Neural cell (in vitro differentiated cells): ENCODE measurements around the gene EXD3. TPM values are rescaled to one million over a fixed set of nuclear protein-coding genes. Genes with fewer than 3 reads are reported as not detected.
"Not testable (repeated sequence)": the region's sequence is repeated elsewhere in the genome, so short reads cannot be mapped to it uniquely, and the experiment has no call there.

Experiments used
- H2AFZ ChIP-seq: fragments of 200-600, 300-800 bp; sonication (generic), shearing (Covaris generic); 2 replicates; pipeline ENCODE4 v1.6.0; 2014; ENCODE audit warnings: low read depth, mild to moderate bottlenecking, antibody characterized with exemption, low read length, moderate library complexity
- H3F3A ChIP-seq: fragments of 200-600 bp; shearing (Covaris generic); 2 replicates; pipeline ENCODE4 v1.6.1; 2016; ENCODE audit warnings: mild to moderate bottlenecking, moderate library complexity, mixed read lengths, antibody characterized with exemption, low read length; ENCODE audit not compliant: insufficient read depth, poor library complexity, severe bottlenecking
- H3K27ac ChIP-seq: fragments of 200-600, 300-800 bp; sonication (generic), shearing (Covaris generic); 2 replicates; pipeline ENCODE4 v1.5.1; 2014; ENCODE audit warnings: mild to moderate bottlenecking, low read length, moderate library complexity
- H3K27me3 ChIP-seq: fragments of 300-800, 200-600 bp; sonication (generic), shearing (Covaris generic); 2 replicates; pipeline ENCODE4 v1.6.0; 2014; ENCODE audit warnings: mild to moderate bottlenecking, low read depth, low read length, moderate library complexity; ENCODE audit not compliant: insufficient read depth
- H3K36me3 ChIP-seq: fragments of 300-800, 200-600 bp; sonication (generic), shearing (Covaris generic); 2 replicates; pipeline ENCODE4 v1.5.1; 2014; ENCODE audit warnings: mild to moderate bottlenecking, antibody characterized with exemption, low read length, moderate library complexity; ENCODE audit not compliant: insufficient read depth
- H3K4me2 ChIP-seq: fragments of 300-800, 200-600 bp; sonication (generic), shearing (Covaris generic); 2 replicates; pipeline ENCODE4 v1.6.0; 2014; ENCODE audit warnings: mild to moderate bottlenecking, low read length
- H3K4me3 ChIP-seq: fragments of 300-800, 200-600 bp; sonication (generic), shearing (Covaris generic); 2 replicates; pipeline ENCODE4 v1.5.1; 2014; ENCODE audit warnings: mild to moderate bottlenecking, low read length, moderate library complexity
- H3K79me2 ChIP-seq: fragments of 200-600 bp; shearing (Covaris generic); replicated peaks from 2 replicates; pipeline ENCODE4 v1.6.0; 2014; ENCODE audit warnings: mild to moderate bottlenecking, low read length, moderate library complexity; ENCODE audit not compliant: insufficient read depth
- H3K9ac ChIP-seq: fragments of 300-800, 200-600 bp; sonication (generic), shearing (Covaris generic); 2 replicates; pipeline ENCODE4 v1.6.1; 2016; ENCODE audit warnings: mild to moderate bottlenecking, low read length, mixed read lengths
- H3K9me2 ChIP-seq: fragments of 200-600 bp; shearing (Covaris generic); 2 replicates; pipeline ENCODE4 v1.6.1; 2016; ENCODE audit warnings: mild to moderate bottlenecking, low read length, mixed read lengths; ENCODE audit not compliant: insufficient read depth
- H3K9me3 ChIP-seq: fragments of 200-600, 300-800 bp; sonication (generic), shearing (Covaris generic); 2 replicates; pipeline ENCODE4 v1.6.1; 2016; ENCODE audit warnings: mild to moderate bottlenecking, mixed run types, low read length, moderate library complexity, mixed read lengths
- H4K20me1 ChIP-seq: fragments of 200-600 bp; shearing (Covaris generic); 2 replicates; pipeline ENCODE4 v1.6.1; 2016; ENCODE audit warnings: mild to moderate bottlenecking, mixed run types; ENCODE audit not compliant: insufficient read depth
- CTCF ChIP-seq: fragments of 450-650 bp; IDR thresholded peaks from 2 replicates; pipeline ENCODE4 v1.5.1; 2014; ENCODE audit warnings: antibody characterized with exemption, mild to moderate bottlenecking, moderate library complexity; ENCODE audit not compliant: poor library complexity, severe bottlenecking
- EP300 ChIP-seq: fragments of 450-650 bp; conservative IDR thresholded peaks from 2 replicates; pipeline ENCODE4 v1.6.1; 2014; ENCODE audit warnings: antibody characterized with exemption, mild to moderate bottlenecking, moderate library complexity; ENCODE audit not compliant: poor library complexity, severe bottlenecking
- EZH2 ChIP-seq: fragments of 200-600, 300-800 bp; shearing (Covaris generic), sonication (generic); IDR thresholded peaks from 2 replicates; pipeline ENCODE4 v1.6.1; 2014; ENCODE audit warnings: antibody characterized with exemption, low read length, borderline replicate concordance, mild to moderate bottlenecking; ENCODE audit not compliant: insufficient read depth, poor library complexity, severe bottlenecking
- MXI1 ChIP-seq: fragments of 450-650 bp; conservative IDR thresholded peaks from 2 replicates; pipeline ENCODE4 v1.6.1; 2014; ENCODE audit warnings: antibody characterized with exemption, mild to moderate bottlenecking; ENCODE audit not compliant: poor library complexity, severe bottlenecking
- POLR2AphosphoS5 ChIP-seq: IDR thresholded peaks from 2 replicates; pipeline ENCODE4 v1.6.1; 2012
- RAD21 ChIP-seq: fragments of 450-650 bp; conservative IDR thresholded peaks from 2 replicates; pipeline ENCODE4 v1.6.1; 2014; ENCODE audit warnings: antibody characterized with exemption, mild to moderate bottlenecking, moderate library complexity
- REST ChIP-seq: IDR thresholded peaks from 2 replicates; pipeline ENCODE4 v1.6.1; 2012; ENCODE audit warnings: borderline replicate concordance
- SMC3 ChIP-seq: fragments of 450-650 bp; conservative IDR thresholded peaks from 2 replicates; pipeline ENCODE4 v1.6.1; 2014; ENCODE audit warnings: antibody characterized with exemption, mild to moderate bottlenecking, moderate library complexity; ENCODE audit not compliant: poor library complexity
- TAF1 ChIP-seq: IDR thresholded peaks from 2 replicates; pipeline ENCODE4 v1.6.1; 2012; ENCODE audit warnings: low read depth
- polyA plus RNA-seq: library from polyadenylated mRNA; depleted of rRNA; stranded (reverse); fragments of >200 nt; gene quantifications from 2 replicates; pipeline ENCODE4 v1.2.3, GENCODE V29; 2014

The EXD3 gene
- polyA plus RNA-seq, 1 donor from 2014 or later = 32.9 TPM

- no peak overlapping the region for H3K4me3 ChIP-seq
- H3F3A ChIP-seq = no peaks in the 10 kb centered on the region
- TF ChIP-seq TAF1 (no peak), EP300 (no peak), EZH2 (no peak), MXI1 (no peak), SMC3 (no peak), POLR2AphosphoS5 (no peak), RAD21 (no peak), CTCF (no peak), REST (no peak)
- no peaks in the 10 kb centered on the region for H4K20me1 ChIP-seq
- no peak overlapping the region for H3K4me2 ChIP-seq
- no peaks in the 10 kb centered on the region for H3K9me3 ChIP-seq
- H3K9ac ChIP-seq = no peak overlapping the region
- no peak overlapping the region for H2AFZ ChIP-seq
- no peaks in the 10 kb centered on the region for H3K36me3 ChIP-seq
- H3K27me3 ChIP-seq = no peaks in the 10 kb centered on the region
- no peaks in the 10 kb centered on the region for H3K79me2 ChIP-seq
- H3K9me2 ChIP-seq = no peaks in the 10 kb centered on the region
- no peak overlapping the region for H3K27ac ChIP-seq
These were observed 12.1 kb downstream of the EXD3 start for GRCh38 chr9:137410891-137411249.

GRCh38 chr9:137410236-137410890 is 12.6 kb downstream of the EXD3 start:
- not testable (repeated sequence) for H3K9ac ChIP-seq, H3K4me2 ChIP-seq, H3F3A ChIP-seq, H2AFZ ChIP-seq, H3K9me2 ChIP-seq, H3K4me3 ChIP-seq, H3K27ac ChIP-seq, H3K36me3 ChIP-seq, H4K20me1 ChIP-seq, H3K9me3 ChIP-seq, H3K27me3 ChIP-seq, H3K79me2 ChIP-seq

GRCh38 chr9:137409515-137409914 is 13.4 kb downstream of the EXD3 start:
- no peak overlapping the region for H2AFZ ChIP-seq
- H3F3A ChIP-seq = no peaks in the 10 kb centered on the region
- no peaks in the 10 kb centered on the region for H3K9me3 ChIP-seq
- H3K27ac ChIP-seq = no peak overlapping the region
- H3K9ac ChIP-seq = no peak overlapping the region
- no peak overlapping the region for H3K4me3 ChIP-seq
- H3K79me2 ChIP-seq = no peaks in the 10 kb centered on the region
- H3K4me2 ChIP-seq = no peak overlapping the region
- H4K20me1 ChIP-seq = no peaks in the 10 kb centered on the region
- H3K27me3 ChIP-seq = no peaks in the 10 kb centered on the region
- H3K36me3 ChIP-seq = no peaks in the 10 kb centered on the region
- no peak for TF ChIP-seq MXI1
- TF ChIP-seq EP300 = no peak
- TF ChIP-seq TAF1 = no peak
- no peak for TF ChIP-seq RAD21
- no peak for TF ChIP-seq CTCF
- TF ChIP-seq EZH2 = no peak
- no peak for TF ChIP-seq REST
- TF ChIP-seq POLR2AphosphoS5 = no peak
- no peak for TF ChIP-seq SMC3
- H3K9me2 ChIP-seq = no peaks in the 10 kb centered on the region
